NCI-H446 (cell line): ENCODE data around the gene MXRA7.

Experiments used
- DNase-seq, 2 experiments: peaks; one replicate each; lab custom pipeline; 2025; lab: John Stamatoyannopoulos, UW

The MXRA7 gene

GRCh38 chr17:76696763-76697701 lies 13.7 kb downstream of the MXRA7 start:
- DNase-seq: no peak

GRCh38 chr17:76695059-76695831 lies 15.5 kb downstream of the MXRA7 start:
- DNase-seq: no peak

GRCh38 chr17:76691379-76692191 lies 19.2 kb downstream of the MXRA7 start:
- no peak for DNase-seq

- no peak for DNase-seq
These were observed 20.0 kb downstream of the MXRA7 start for GRCh38 chr17:76690596-76691280.

- no peak for DNase-seq
These were observed 20.9 kb downstream of the MXRA7 start for GRCh38 chr17:76689859-76690258.

GRCh38 chr17:76688165-76688622 lies 22.6 kb downstream of the MXRA7 start:
- no peak for DNase-seq

GRCh38 chr17:76687298-76688164 lies 23.2 kb downstream of the MXRA7 start:
- no peak for DNase-seq

- no peak for DNase-seq
These were observed 24.0 kb downstream of the MXRA7 start for GRCh38 chr17:76686538-76687297.

GRCh38 chr17:76685846-76686245 lies 24.9 kb downstream of the MXRA7 start:
- no peak for DNase-seq

- no peak for DNase-seq
These were observed 25.4 kb downstream of the MXRA7 start for GRCh38 chr17:76685366-76685765.

GRCh38 chr17:76684756-76685155 lies 26.0 kb downstream of the MXRA7 start:
- no peak for DNase-seq

GRCh38 chr17:76683921-76684745 lies 26.6 kb downstream of the MXRA7 start:
- no peak for DNase-seq

GRCh38 chr17:76683011-76683755 lies 27.6 kb downstream of the MXRA7 start:
- no peak for DNase-seq

- no peak for DNase-seq
These were observed 28.5 kb downstream of the MXRA7 start for GRCh38 chr17:76682296-76682695.

GRCh38 chr17:76681222-76682137 lies 29.3 kb downstream of the MXRA7 start:
- DNase-seq: peak; percentile 52 to 64

GRCh38 chr17:76679239-76679638 lies 31.5 kb downstream of the MXRA7 start:
- no peak for DNase-seq

GRCh38 chr17:76678330-76678729 lies 32.4 kb downstream of the MXRA7 start:
- no peak for DNase-seq
